H9 (cell line): ENCODE measurements around the gene TEX261. TPM values are rescaled to one million over a fixed set of nuclear protein-coding genes. Genes with fewer than 3 reads are reported as not detected.

Experiments
- DNase-seq: peaks from one replicate; pipeline ENCODE4 v3.0.0-alpha.2; 2017
- H2AFZ ChIP-seq: one replicate; pipeline ENCODE4 v1.6.1; 2013; ENCODE audit warnings: mild to moderate bottlenecking, low read length, control low read depth, moderate library complexity
- H2AK5ac ChIP-seq: 2 replicates; pipeline ENCODE4 v1.6.1; 2013; ENCODE audit warnings: low read length, control low read depth, mixed read lengths; ENCODE audit not compliant: insufficient read length
- H2BK120ac ChIP-seq: one replicate; pipeline ENCODE4 v1.6.1; 2013; ENCODE audit warnings: low read depth, mild to moderate bottlenecking, low read length, control low read depth, inconsistent platforms; ENCODE audit not compliant: poor library complexity, severe bottlenecking
- H2BK12ac ChIP-seq: 2 replicates; pipeline ENCODE4 v1.6.1; 2013; ENCODE audit warnings: low read length, control low read depth, mixed read lengths, low read depth; ENCODE audit not compliant: insufficient read length
- H2BK15ac ChIP-seq: 2 replicates; pipeline ENCODE4 v1.6.1; 2013; ENCODE audit warnings: low read depth, low read length, control low read depth
- H2BK20ac ChIP-seq: one replicate; pipeline ENCODE4 v1.6.1; 2013; ENCODE audit warnings: low read depth, mild to moderate bottlenecking, low read length, control low read depth, inconsistent platforms; ENCODE audit not compliant: poor library complexity, severe bottlenecking
- H2BK5ac ChIP-seq: 2 replicates; pipeline ENCODE4 v1.6.1; 2013; ENCODE audit warnings: low read length, control low read depth, mixed read lengths; ENCODE audit not compliant: insufficient read length
- H3K14ac ChIP-seq: 2 replicates; pipeline ENCODE4 v1.6.1; 2013; ENCODE audit warnings: low read length, control low read depth; ENCODE audit not compliant: insufficient read depth
- H3K18ac ChIP-seq: 2 replicates; pipeline ENCODE4 v1.6.1; 2013; ENCODE audit warnings: low read depth, mild to moderate bottlenecking, mixed read lengths, low read length, control low read depth; ENCODE audit not compliant: insufficient read length
- H3K23ac ChIP-seq: 2 replicates; pipeline ENCODE4 v1.6.1; 2013; ENCODE audit warnings: low read length, control low read depth, mixed read lengths, low read depth; ENCODE audit not compliant: insufficient read length
- H3K23me2 ChIP-seq: 2 replicates; pipeline ENCODE4 v1.6.1; 2013; ENCODE audit warnings: low read depth, mild to moderate bottlenecking, mixed read lengths, low read length, control low read depth; ENCODE audit not compliant: insufficient read length, poor library complexity, severe bottlenecking
- H3K27ac ChIP-seq: 2 replicates; pipeline ENCODE4 v1.5.1; 2013; ENCODE audit warnings: low read length, control low read depth, mixed read lengths, low read depth; ENCODE audit not compliant: insufficient read length
- H3K27me3 ChIP-seq: 2 replicates; pipeline ENCODE4 v1.6.1; 2013; ENCODE audit warnings: low read length, control low read depth, inconsistent platforms; ENCODE audit not compliant: insufficient read depth
- H3K4ac ChIP-seq: 2 replicates; pipeline ENCODE4 v1.6.1; 2013; ENCODE audit warnings: low read depth, mild to moderate bottlenecking, control low read depth, inconsistent platforms, low read length, moderate library complexity
- H3K4me1 ChIP-seq: 2 replicates; pipeline ENCODE4 v1.6.1; 2013; ENCODE audit warnings: low read length, control low read depth, inconsistent platforms; ENCODE audit not compliant: insufficient read depth
- H3K4me2 ChIP-seq: 2 replicates; pipeline ENCODE4 v1.6.1; 2013; ENCODE audit warnings: low read length, control low read depth, mixed read lengths; ENCODE audit not compliant: insufficient read length, insufficient read depth
- H3K56ac ChIP-seq: 2 replicates; pipeline ENCODE4 v1.6.1; 2013; ENCODE audit warnings: low read depth, mild to moderate bottlenecking, mixed read lengths, low read length, control low read depth; ENCODE audit not compliant: insufficient read length
- H3K79me1 ChIP-seq: 2 replicates; pipeline ENCODE4 v1.6.1; 2013; ENCODE audit warnings: low read depth, mild to moderate bottlenecking, moderate library complexity, low read length, control low read depth, inconsistent platforms; ENCODE audit not compliant: insufficient read depth, poor library complexity, severe bottlenecking
- H3K79me2 ChIP-seq: 2 replicates; pipeline ENCODE4 v1.6.1; 2013; ENCODE audit warnings: low read length, control low read depth, inconsistent platforms; ENCODE audit not compliant: insufficient read depth
- H3K9ac ChIP-seq: 2 replicates; pipeline ENCODE4 v1.6.1; 2013; ENCODE audit warnings: low read length, control low read depth, mixed read lengths; ENCODE audit not compliant: insufficient read length; ENCODE audit errors: extremely low read depth
- H3K9me3 ChIP-seq: one replicate; pipeline ENCODE4 v1.6.1; 2013; ENCODE audit warnings: low read depth, low read length, inconsistent platforms; ENCODE audit not compliant: control insufficient read depth
- H3T11ph ChIP-seq: one replicate; pipeline ENCODE4 v1.6.1; 2013; ENCODE audit warnings: mild to moderate bottlenecking, low read length, control low read depth, inconsistent platforms
- H4K20me1 ChIP-seq: one replicate; pipeline ENCODE4 v1.6.1; 2013; ENCODE audit not compliant: control insufficient read depth, insufficient read length, insufficient read depth
- H4K5ac ChIP-seq: 2 replicates; pipeline ENCODE4 v1.6.1; 2013; ENCODE audit warnings: low read depth, mild to moderate bottlenecking, mixed read lengths, low read length, control low read depth; ENCODE audit not compliant: insufficient read length
- H4K8ac ChIP-seq: replicated peaks from 2 replicates; pipeline ENCODE4 v1.6.1; 2013; ENCODE audit warnings: low read length, control low read depth, mixed read lengths, low read depth; ENCODE audit not compliant: insufficient read length
- H4K91ac ChIP-seq: 2 replicates; pipeline ENCODE4 v1.6.1; 2013; ENCODE audit warnings: low read depth, mild to moderate bottlenecking, moderate library complexity, mixed read lengths, low read length, control low read depth; ENCODE audit not compliant: insufficient read length
- H3K27ac Mint-ChIP-seq, 3 experiments: 2 replicates in 2 of 3; 3 replicates in 1 of 3; pipeline ENCODE4 v1.8.0; 2020 to 2021; ENCODE audit warnings: mixed read lengths in 3 of 3, mild to moderate bottlenecking in 1 of 3, moderate library complexity in 1 of 3
- H3K27me3 Mint-ChIP-seq: 2 replicates; pipeline ENCODE4 v1.8.0; 2021; ENCODE audit warnings: low read depth, mild to moderate bottlenecking, moderate library complexity, mixed read lengths
- H3K36me3 Mint-ChIP-seq, 3 experiments: 2 replicates in 2 of 3; 3 replicates in 1 of 3; pipeline ENCODE4 v1.8.0; 2020 to 2021; ENCODE audit warnings: low read depth in 3 of 3, mixed read lengths in 3 of 3; ENCODE audit not compliant: insufficient read depth in 1 of 3
- H3K4me1 Mint-ChIP-seq, 2 experiments: 2 replicates each; pipeline ENCODE4 v1.8.0; 2020; ENCODE audit warnings: mixed read lengths in 2 of 2
- H3K4me3 Mint-ChIP-seq, 2 experiments: 2 replicates in 1 of 2; 3 replicates in 1 of 2; pipeline ENCODE4 v1.8.0; 2020 to 2021; ENCODE audit warnings: mild to moderate bottlenecking in 2 of 2, mixed read lengths in 2 of 2, moderate library complexity in 1 of 2
- H3K9me3 Mint-ChIP-seq, 2 experiments: 2 replicates in 1 of 2; 3 replicates in 1 of 2; pipeline ENCODE4 v1.8.0; 2020; ENCODE audit warnings: mild to moderate bottlenecking in 2 of 2, mixed read lengths in 2 of 2, moderate library complexity in 1 of 2
- CTCF ChIP-seq: fragments of 200-600 bp; sonication (generic); conservative IDR thresholded peaks from 3 replicates; pipeline ENCODE4 v1.8.0; 2021; ENCODE audit warnings: antibody characterized with exemption, mild to moderate bottlenecking
- WGBS: extraction: QIAGEN DNeasy Blood & Tissue Kit; methylation state at CpG from one replicate; pipeline ENCODE4 v1.1.7; 2013; ENCODE audit warnings: missing lambda C conversion rate, low lambda C conversion rate, mixed read lengths; ENCODE audit not compliant: insufficient read length; ENCODE audit errors: extremely low coverage; 5-methylcytosine and 5-hydroxymethylcytosine counted together
- total RNA-seq: library from RNA; stranded (reverse); gene quantifications from 2 replicates; pipeline ENCODE4 v1.2.1, GENCODE V29; 2021

Gene TEX261
- total RNA-seq, 1 experiment from 2014 or later, result 19.2 TPM

- H4K8ac ChIP-seq, result no peak overlapping the region
- H4K5ac ChIP-seq, result no peak overlapping the region
- no peaks in the 10 kb centered on the region for H3K9me3 ChIP-seq
- no peak overlapping the region for H2BK120ac ChIP-seq
- no peaks in the 10 kb centered on the region for H3K4me1 ChIP-seq
- H3K14ac ChIP-seq, result no peak overlapping the region
- H3K56ac ChIP-seq, result no peak overlapping the region
- H3K4ac ChIP-seq, result no peak overlapping the region
- no peaks in the 10 kb centered on the region for H3K79me1 ChIP-seq
- no peak overlapping the region for H2BK20ac ChIP-seq
- no peak overlapping the region for H2BK15ac ChIP-seq
- no peak overlapping the region for H3K4me2 ChIP-seq
- Mint-ChIP-seq H3K36me3 (peaks cover 1 to 34% (median 28%) of the 10 kb centered on the region in 3 experiments; a peak in 4 of 7 replicates), H3K4me1 (peaks cover 5% of the 10 kb centered on the region in 2 experiments), H3K4me3 (no peak overlapping the region), H3K27ac (no peak overlapping the region), H3K9me3 (no peaks in the 10 kb centered on the region), H3K27me3 (peaks cover 9% of the 10 kb centered on the region; the same call in 1 of the 2 replicates)
- whole genome bisulfite sequencing, result no CpG with 5 or more reads among the region's 4 CpGs
- no peaks in the 10 kb centered on the region for H3K79me2 ChIP-seq
- no peak overlapping the region for H2AFZ ChIP-seq
- H2BK5ac ChIP-seq, result no peak overlapping the region
- TF ChIP-seq CTCF, result no peak
- no peak overlapping the region for H3T11ph ChIP-seq
- H3K9ac ChIP-seq, result no peak overlapping the region
- no peaks in the 10 kb centered on the region for H3K27me3 ChIP-seq
- no peak overlapping the region for H2BK12ac ChIP-seq
- no peaks in the 10 kb centered on the region for H4K20me1 ChIP-seq
- H2AK5ac ChIP-seq, result no peak overlapping the region
- H3K23ac ChIP-seq, result no peak overlapping the region
- no peak overlapping the region for H3K27ac ChIP-seq
- no peak overlapping the region for H4K91ac ChIP-seq
- peak; percentile 15 for DNase-seq
- no peaks in the 10 kb centered on the region for H3K23me2 ChIP-seq
- H3K18ac ChIP-seq, result no peak overlapping the region
Observed at GRCh38 chr2:70986499-70987189, 8.0 kb downstream of the TEX261 start.
